ENCODE results near the gene MXD3.

The MXD3 gene

DNA sequence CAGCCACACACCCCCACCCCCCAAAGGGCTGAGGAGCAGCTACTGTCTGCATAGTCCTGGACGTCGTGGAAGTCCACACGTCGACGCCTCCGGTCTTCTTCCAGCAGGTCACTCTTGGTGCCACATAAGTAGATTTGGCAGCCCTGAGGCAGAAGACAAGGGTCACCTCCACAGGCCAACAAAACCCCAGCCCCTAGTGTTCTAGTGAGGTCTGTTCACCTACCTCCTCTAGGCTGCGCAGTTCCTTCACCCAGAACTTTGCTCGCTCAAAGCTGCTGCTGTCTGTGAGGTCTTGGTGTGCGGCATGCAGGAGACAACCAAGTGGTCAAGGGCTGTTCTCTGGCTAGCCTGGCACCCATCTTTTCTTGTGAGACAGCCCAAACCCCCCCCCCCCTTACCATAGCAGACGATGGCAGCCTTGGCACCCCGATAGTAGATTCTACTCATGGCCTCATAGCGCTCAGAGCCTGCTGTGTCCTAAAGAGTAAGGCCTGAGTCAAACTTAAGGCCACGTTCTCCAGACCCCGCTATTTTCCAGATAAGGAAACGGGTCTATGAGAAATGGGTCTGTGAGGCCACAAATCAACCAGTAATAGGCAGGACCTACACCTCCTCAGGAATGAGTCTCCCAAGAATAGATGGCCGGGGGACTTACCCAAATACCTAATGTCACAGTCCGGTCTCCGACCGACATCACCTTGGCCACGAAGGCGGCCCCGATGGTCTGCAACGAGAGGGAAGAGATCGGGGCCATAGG is 9.2 kb downstream of the MXD3 start:
- H4K20me1 ChIP-seq, result peaks cover 0 to 50% (median 15%) of the 10 kb centered on the region in 11 experiments; a peak in 12 of 22 replicates
- H3K9ac ChIP-seq, result peak overlapping the region; percentile 89 to 98 (median 96)
- H3K4me2 ChIP-seq, result peak overlapping the region; percentile 91 to 100 (median 99)
- H3K27me3 ChIP-seq, result no peaks in the 10 kb centered on the region
- peak overlapping the region; percentile 87 to 97 (median 92) for H3K4me3 ChIP-seq
- peak overlapping the region; percentile 90 to 100 (median 98) for H3K27ac ChIP-seq
- TF ChIP-seq Cebpa-rat (IDR thresholded peaks at IDR 0.05), result no peak
- peaks cover 31 to 73% (median 55%) of the 10 kb centered on the region in 11 experiments for H3K36me3 ChIP-seq
- peaks cover 69 to 90% (median 74%) of the 10 kb centered on the region in 10 experiments for H3K4me1 ChIP-seq
- no peaks in the 10 kb centered on the region for H3K9me3 ChIP-seq (replicated peaks in 1 of 11)

DNA sequence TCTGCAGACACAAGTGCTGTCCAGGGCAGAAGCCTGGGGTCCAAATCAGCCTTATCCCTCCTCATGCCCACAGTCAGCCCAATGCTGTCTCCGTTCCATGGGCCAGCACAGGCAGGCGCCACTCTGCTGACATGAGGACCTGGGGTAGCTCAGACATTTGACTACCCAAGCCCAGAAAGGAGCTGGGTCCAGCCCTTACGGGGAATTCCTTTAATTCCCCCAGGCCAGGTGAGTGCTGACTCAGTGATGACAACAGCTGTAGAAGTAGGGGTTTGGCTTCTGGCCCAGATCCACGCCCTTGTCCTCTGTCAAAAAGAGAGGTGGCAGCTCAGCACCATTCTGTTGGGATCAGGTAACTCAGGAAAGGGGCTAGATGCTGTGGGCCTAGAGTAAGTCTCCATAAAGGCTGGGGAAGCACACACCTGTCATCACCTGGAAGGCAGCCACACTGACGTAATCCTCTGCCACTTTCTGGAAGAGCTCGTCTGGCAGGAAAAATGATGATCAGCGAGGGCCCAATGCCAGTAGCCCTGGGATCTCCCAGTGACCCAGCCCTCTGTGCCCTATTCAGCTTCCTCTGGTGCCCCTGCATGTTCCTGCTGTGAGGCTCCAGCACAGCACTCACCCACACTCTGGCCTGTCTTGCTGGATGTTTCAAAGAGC is 10.1 kb downstream of the MXD3 start:
- peaks cover 31 to 73% (median 56%) of the 10 kb centered on the region in 11 experiments for H3K36me3 ChIP-seq
- peak overlapping the region; percentile 87 to 97 (median 92); a peak in 18 of 20 replicates for H3K4me3 ChIP-seq
- H3K4me2 ChIP-seq, result peak overlapping the region; percentile 91 to 100 (median 99)
- no peaks in the 10 kb centered on the region for H3K9me3 ChIP-seq (replicated peaks in 1 of 11)
- TF ChIP-seq Cebpa-rat (IDR thresholded peaks at IDR 0.05), result no peak
- peaks cover 72 to 90% (median 76%) of the 10 kb centered on the region in 10 experiments for H3K4me1 ChIP-seq
- H3K27ac ChIP-seq, result peak overlapping the region; percentile 47 to 100 (median 98); a peak in 21 of 22 replicates
- peaks cover 0 to 43% (median 15%) of the 10 kb centered on the region in 11 experiments; a peak in 12 of 22 replicates for H4K20me1 ChIP-seq
- no peaks in the 10 kb centered on the region for H3K27me3 ChIP-seq
- peak overlapping the region; percentile 89 to 98 (median 96) for H3K9ac ChIP-seq

- Histone ChIP-seq H3K27me3 (no peaks in the 10 kb centered on the region), H3K4me2 (peak overlapping the region; percentile 91 to 100 (median 99)), H3K36me3 (peaks cover 25 to 72% (median 51%) of the 10 kb centered on the region in 11 experiments), H3K9ac (peak overlapping the region; percentile 89 to 98 (median 96); a peak in 20 of 22 replicates), H3K4me3 (peak overlapping the region; percentile 28 to 97 (median 92); a peak in 19 of 20 replicates), H3K27ac (peak overlapping the region; percentile 47 to 100 (median 98); a peak in 21 of 22 replicates), H3K9me3 (replicated peaks in 1 of 11) (no peaks in the 10 kb centered on the region), H4K20me1 (peaks cover 0 to 46% (median 15%) of the 10 kb centered on the region in 11 experiments; a peak in 12 of 22 replicates), H3K4me1 (peaks cover 72 to 90% (median 76%) of the 10 kb centered on the region in 10 experiments)
- TF ChIP-seq Cebpa-rat (IDR thresholded peaks at IDR 0.05), result no peak
These were observed 10.7 kb downstream of the MXD3 start for GRCh38 chr5:177300951-177301350.

- Histone ChIP-seq H3K9ac (peak overlapping the region; percentile 59 to 98 (median 96); a peak in 20 of 22 replicates), H3K27me3 (no peaks in the 10 kb centered on the region), H3K27ac (peak overlapping the region; percentile 47 to 100 (median 98); a peak in 21 of 22 replicates), H3K4me3 (peak overlapping the region; percentile 28 to 97 (median 92); a peak in 18 of 20 replicates), H3K4me1 (peaks cover 72 to 90% (median 76%) of the 10 kb centered on the region in 10 experiments), H3K4me2 (peak overlapping the region; percentile 91 to 100 (median 99)), H3K36me3 (peaks cover 20 to 70% (median 51%) of the 10 kb centered on the region in 11 experiments), H4K20me1 (peaks cover 0 to 45% (median 11%) of the 10 kb centered on the region in 11 experiments; a peak in 12 of 22 replicates), H3K9me3 (replicated peaks in 1 of 11) (no peaks in the 10 kb centered on the region)
- no peak for TF ChIP-seq Cebpa-rat (IDR thresholded peaks at IDR 0.05)
These were observed 11.3 kb downstream of the MXD3 start for GRCh38 chr5:177300236-177300880.

- peaks cover 0 to 43% (median 4%) of the 10 kb centered on the region in 11 experiments; a peak in 10 of 22 replicates for H4K20me1 ChIP-seq
- no peaks in the 10 kb centered on the region for H3K9me3 ChIP-seq (replicated peaks in 1 of 11)
- peak overlapping the region in 2 of 10 experiments; percentile 14 to 18; a peak in 3 of 20 replicates for H3K4me3 ChIP-seq
- H3K4me1 ChIP-seq, result peaks cover 74 to 90% (median 79%) of the 10 kb centered on the region in 10 experiments
- no peaks in the 10 kb centered on the region for H3K27me3 ChIP-seq
- H3K27ac ChIP-seq, result peak overlapping the region; percentile 33 to 99 (median 98)
- H3K36me3 ChIP-seq, result peaks cover 21 to 70% (median 51%) of the 10 kb centered on the region in 11 experiments
- peak overlapping the region; percentile 75 to 100 (median 99) for H3K4me2 ChIP-seq
- TF ChIP-seq Cebpa-rat (IDR thresholded peaks at IDR 0.05), result no peak
- H3K9ac ChIP-seq, result peak overlapping the region in 10 of 11 experiments; percentile 4 to 97 (median 57); a peak in 15 of 22 replicates
These were observed 12.0 kb downstream of the MXD3 start for GRCh38 chr5:177299697-177300096.

- Histone ChIP-seq H3K4me1 (peaks cover 78 to 88% (median 85%) of the 10 kb centered on the region in 10 experiments), H3K4me2 (peak overlapping the region; percentile 75 to 100 (median 99)), H4K20me1 (peaks cover 0 to 38% (median 0%) of the 10 kb centered on the region in 11 experiments; a peak in 9 of 22 replicates), H3K4me3 (no peak overlapping the region), H3K27ac (0 out of 22 replicates have a peak overlapping the region, but pooled peaks of 3 of the 11 experiments have one; percentile 19 to 98 (median 22)), H3K9ac (no peak overlapping the region), H3K9me3 (replicated peaks in 1 of 11) (no peaks in the 10 kb centered on the region), H3K36me3 (peaks cover 36 to 81% (median 61%) of the 10 kb centered on the region in 11 experiments), H3K27me3 (no peaks in the 10 kb centered on the region)
- no peak for TF ChIP-seq Cebpa-rat (IDR thresholded peaks at IDR 0.05)
These were observed 13.8 kb downstream of the MXD3 start for GRCh38 chr5:177297922-177298321.

DNA sequence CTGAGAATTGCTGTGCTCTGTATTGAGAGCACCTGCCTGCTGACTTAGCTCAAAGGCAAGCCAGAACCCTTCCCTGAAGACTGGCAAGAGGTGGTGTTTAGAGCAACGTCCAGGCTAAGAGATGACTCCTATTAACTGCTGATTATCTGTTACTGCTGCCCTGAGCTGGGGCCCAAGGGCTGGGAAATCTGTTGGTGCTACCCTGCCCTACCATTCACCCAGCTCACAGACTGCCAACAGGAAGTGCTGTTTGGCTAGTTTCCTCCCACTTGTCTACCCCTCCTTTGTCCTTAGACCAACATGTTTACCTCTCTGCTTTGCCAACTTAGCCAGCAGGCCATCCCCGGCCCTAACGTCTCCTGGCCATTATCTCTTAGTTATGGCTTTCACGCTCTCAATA is 15.1 kb downstream of the MXD3 start:
- Histone ChIP-seq H3K4me1 (peaks cover 69 to 77% (median 73%) of the 10 kb centered on the region in 10 experiments), H3K36me3 (peaks cover 44 to 85% (median 66%) of the 10 kb centered on the region in 11 experiments), H4K20me1 (peaks cover 0 to 29% (median 0%) of the 10 kb centered on the region in 11 experiments; a peak in 7 of 22 replicates), H3K27me3 (no peaks in the 10 kb centered on the region), H3K9me3 (replicated peaks in 1 of 11) (no peaks in the 10 kb centered on the region), H3K27ac (peak overlapping the region; percentile 20 to 62 (median 55); a peak in 21 of 22 replicates), H3K9ac (peak overlapping the region in 9 of 11 experiments; percentile 2 to 47 (median 18); a peak in 12 of 22 replicates), H3K4me3 (peak overlapping the region in 2 of 10 experiments; percentile 16 to 25; a peak in 4 of 20 replicates), H3K4me2 (peak overlapping the region; percentile 91 to 100 (median 99))
- no peak for TF ChIP-seq Cebpa-rat (IDR thresholded peaks at IDR 0.05)

GRCh38 chr5:177295924-177296323 is 15.8 kb downstream of the MXD3 start:
- H3K27ac ChIP-seq, result peak overlapping the region; percentile 20 to 62 (median 55); a peak in 21 of 22 replicates
- H3K36me3 ChIP-seq, result peaks cover 43 to 85% (median 66%) of the 10 kb centered on the region in 11 experiments
- peak overlapping the region in 5 of 10 experiments; percentile 8 to 25 (median 15); a peak in 6 of 20 replicates for H3K4me3 ChIP-seq
- peaks cover 0 to 24% (median 0%) of the 10 kb centered on the region in 11 experiments; a peak in 7 of 22 replicates for H4K20me1 ChIP-seq
- no peaks in the 10 kb centered on the region for H3K9me3 ChIP-seq (replicated peaks in 1 of 11)
- H3K9ac ChIP-seq, result peak overlapping the region in 9 of 11 experiments; percentile 3 to 47 (median 27); a peak in 10 of 22 replicates
- H3K4me2 ChIP-seq, result peak overlapping the region; percentile 91 to 100 (median 99)
- H3K27me3 ChIP-seq, result no peaks in the 10 kb centered on the region
- no peak for TF ChIP-seq Cebpa-rat (IDR thresholded peaks at IDR 0.05)
- peaks cover 62 to 70% (median 66%) of the 10 kb centered on the region in 10 experiments for H3K4me1 ChIP-seq
